ENCODE results near the gene AP1S3.

DNA sequence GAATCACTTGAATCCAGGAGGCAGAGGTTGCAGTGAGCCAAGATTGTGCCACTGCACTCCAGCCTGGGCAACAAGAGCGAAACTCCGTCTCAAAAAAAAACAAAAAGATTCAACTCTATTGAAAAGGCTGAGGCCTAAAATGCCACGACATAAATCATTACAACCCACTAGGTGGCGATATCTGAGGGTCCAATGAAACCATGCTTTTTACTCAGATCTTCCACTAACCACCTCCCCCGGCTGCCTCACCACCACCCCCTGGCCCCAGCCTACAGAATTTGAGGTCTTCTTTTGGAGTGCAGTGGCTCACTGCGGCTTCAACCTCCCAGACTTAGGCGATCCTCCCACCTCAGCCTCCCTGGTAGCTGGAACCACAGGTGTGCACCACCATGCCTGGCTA lies 57.5 kb downstream of the AP1S3 start:
- no peak for TF ChIP-seq REST (IDR thresholded peaks at IDR 0.05; ENCODE audit: insufficient read depth in 1 of 2, low read depth in 2 of 2, low read length in 2 of 2)
- no peak for TF ChIP-seq TAF1 (IDR thresholded peaks at IDR 0.05; ENCODE audit: borderline replicate concordance, insufficient read depth, low read length)

Data from PFSK-1 (cell line).